Measurements from ENCODE around the gene PDZD2.
"Not testable (repeated sequence)": the region's sequence is repeated elsewhere in the genome, so short reads cannot be mapped to it uniquely, and the experiment has no call there.

The PDZD2 gene

GRCh38 chr5:32057187-32058096 lies 418.5 kb downstream of the PDZD2 start:
- no peak for DNase-seq

DNA sequence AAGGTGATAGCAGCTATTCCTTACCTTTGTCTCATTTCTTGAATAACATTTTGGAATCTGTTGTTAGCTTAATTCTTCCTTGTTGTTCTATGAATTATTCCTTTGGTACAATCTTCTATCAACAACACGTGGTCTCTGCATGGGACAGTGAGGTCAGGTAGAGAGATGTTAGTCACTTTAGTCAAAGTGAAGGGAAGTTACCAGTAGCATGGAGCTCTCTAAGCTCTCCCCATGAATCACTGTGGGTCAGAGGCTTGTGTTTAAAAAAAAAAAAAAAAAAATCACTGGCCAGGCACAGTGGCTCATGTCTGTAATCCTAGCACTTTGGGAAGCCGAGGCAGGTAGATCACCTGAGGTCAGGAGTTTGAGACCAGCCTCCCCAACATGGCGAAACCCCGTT lies 419.2 kb downstream of the PDZD2 start:
- DNase-seq = no peak

GRCh38 chr5:32058997-32059396 lies 420.1 kb downstream of the PDZD2 start:
- DNase-seq = no peak

DNA sequence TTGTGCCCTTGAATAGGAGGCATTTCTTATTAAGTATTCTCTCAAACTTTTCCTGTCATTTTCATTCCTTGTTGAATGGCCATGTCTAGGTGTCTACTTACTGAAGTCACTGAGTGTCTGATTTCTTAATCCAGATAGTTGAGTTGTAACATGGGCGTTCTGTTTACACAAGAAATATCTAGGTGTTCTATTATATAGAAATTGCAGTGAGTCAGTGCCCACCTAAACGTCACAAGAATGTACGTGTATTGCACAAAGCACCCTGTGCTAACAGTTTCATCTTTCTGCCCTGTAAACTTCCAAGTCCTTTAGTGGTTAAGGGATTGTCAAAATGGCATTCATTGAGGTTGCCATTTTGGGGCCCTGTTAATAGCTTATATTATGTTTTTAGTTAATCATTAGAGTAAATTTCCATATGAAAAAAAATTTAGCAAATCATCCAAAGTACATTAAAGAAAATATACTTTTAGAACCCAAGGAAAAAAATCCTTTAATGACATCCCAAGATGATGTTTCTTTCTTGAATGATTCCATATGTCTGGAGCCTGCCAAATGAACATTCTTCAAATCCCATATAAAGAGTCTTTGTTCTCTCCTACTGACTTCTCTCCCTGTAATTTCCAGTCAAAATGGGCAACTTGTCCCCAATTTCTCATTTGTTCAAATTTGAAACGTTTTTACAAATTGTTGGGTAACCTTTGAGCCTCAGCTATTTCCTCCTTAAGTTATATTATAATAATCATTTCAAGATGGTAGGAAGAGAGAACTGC lies 421.0 kb downstream of the PDZD2 start:
- DNase-seq = no peak

DNA sequence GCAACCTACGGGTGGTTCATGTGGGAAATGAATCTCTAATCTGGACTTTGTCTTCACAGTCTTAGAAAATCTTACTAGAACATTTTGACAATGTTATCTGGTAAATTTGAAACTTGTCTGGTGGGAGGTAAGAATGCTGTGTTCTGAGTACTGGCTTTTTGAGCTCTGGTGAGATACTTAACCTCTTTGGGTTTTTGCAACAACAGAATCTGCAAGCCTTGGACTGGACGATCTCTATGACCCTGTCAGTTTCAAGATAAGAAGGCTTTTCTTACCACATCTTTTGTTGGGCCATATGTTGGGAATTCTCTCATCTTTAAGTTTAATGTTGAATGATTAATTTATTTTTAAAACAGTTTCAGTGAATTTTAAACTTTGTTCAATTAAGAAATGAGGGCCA lies 422.3 kb downstream of the PDZD2 start:
- DNase-seq = no peak

DNA sequence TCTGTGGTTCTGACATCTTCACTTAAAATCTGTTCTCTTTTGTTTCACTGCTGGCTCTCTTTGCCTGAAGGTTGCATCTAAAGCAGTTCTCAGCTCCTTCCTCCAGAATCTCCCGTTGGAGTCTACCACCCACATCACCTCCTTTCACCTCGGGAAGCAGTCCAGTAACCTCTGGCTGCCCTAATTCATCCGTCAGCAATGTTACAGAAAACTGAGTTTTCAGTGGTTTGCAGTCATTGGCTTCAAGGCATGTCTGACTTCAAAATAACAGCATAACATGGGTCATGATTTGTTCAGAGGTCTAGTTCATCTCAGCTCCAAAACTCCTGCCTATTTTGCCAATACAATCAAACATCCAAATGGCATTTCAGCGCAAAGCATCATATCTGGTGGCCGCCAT lies 427.5 kb downstream of the PDZD2 start:
- DNase-seq = no peak

GRCh38 chr5:32067774-32068470 lies 429.0 kb downstream of the PDZD2 start:
- no peak for DNase-seq

DNA sequence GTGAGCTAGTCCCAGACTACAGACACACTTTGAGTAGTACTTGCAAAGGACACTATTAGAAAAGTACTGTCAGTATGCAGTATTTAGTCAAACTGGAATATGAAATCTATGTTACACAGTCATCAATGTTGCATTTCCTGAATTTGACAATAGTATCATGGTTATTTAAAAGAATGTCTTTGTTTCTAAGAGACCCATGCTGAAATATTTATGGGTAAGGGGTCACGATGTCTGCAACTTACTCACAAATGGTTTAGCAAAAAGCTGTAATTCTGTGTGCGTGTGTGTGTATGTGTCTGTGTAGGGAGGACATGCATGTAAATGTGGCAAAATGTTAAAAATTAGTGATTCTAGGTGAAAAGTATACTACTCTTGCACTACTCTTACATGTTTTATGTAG lies 429.6 kb downstream of the PDZD2 start:
- DNase-seq = no peak

DNA sequence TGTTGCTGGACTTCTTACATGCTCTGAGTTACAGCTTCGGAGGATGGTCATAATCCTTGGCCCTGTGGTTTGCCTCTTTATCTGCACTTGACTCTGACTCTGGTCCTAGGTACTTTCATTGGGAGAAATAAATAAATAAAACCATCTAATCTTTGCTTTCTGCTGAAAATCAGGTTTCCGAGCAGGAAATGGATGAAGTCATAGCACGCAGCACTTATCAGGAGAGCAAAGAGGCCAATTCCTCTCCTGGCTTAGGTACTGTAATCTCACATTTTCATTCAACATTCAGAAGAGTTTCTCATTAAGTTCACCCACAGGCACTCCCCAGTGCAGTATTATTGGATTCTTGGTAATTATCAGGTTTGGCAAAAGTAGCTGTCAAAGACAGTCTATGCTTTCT lies 430.5 kb downstream of the PDZD2 start:
- no peak for DNase-seq

- DNase-seq = no peak
These were observed 432.5 kb downstream of the PDZD2 start for GRCh38 chr5:32071351-32071944.

DNA sequence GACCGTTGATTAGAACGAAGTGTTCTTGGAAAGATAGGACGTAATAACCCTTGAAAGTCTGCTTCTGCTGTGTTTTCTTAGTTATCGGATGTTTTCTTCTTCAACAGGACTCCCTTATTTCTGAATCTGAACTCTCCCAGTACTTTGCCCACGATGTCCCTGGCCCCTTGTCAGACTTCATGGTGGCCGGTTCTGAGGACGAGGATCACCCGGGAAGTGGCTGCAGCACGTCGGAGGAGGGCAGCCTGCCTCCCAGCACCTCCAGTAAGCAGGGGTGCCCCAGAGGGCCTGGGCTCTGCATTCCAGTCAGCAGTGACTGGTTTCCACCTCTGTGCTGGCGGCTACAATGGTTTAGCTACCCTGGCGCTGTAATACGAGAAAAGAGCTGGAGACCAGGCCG lies 433.1 kb downstream of the PDZD2 start:
- DNase-seq = no peak

- no peak for DNase-seq
These were observed 435.5 kb downstream of the PDZD2 start for GRCh38 chr5:32074401-32074800.

DNA sequence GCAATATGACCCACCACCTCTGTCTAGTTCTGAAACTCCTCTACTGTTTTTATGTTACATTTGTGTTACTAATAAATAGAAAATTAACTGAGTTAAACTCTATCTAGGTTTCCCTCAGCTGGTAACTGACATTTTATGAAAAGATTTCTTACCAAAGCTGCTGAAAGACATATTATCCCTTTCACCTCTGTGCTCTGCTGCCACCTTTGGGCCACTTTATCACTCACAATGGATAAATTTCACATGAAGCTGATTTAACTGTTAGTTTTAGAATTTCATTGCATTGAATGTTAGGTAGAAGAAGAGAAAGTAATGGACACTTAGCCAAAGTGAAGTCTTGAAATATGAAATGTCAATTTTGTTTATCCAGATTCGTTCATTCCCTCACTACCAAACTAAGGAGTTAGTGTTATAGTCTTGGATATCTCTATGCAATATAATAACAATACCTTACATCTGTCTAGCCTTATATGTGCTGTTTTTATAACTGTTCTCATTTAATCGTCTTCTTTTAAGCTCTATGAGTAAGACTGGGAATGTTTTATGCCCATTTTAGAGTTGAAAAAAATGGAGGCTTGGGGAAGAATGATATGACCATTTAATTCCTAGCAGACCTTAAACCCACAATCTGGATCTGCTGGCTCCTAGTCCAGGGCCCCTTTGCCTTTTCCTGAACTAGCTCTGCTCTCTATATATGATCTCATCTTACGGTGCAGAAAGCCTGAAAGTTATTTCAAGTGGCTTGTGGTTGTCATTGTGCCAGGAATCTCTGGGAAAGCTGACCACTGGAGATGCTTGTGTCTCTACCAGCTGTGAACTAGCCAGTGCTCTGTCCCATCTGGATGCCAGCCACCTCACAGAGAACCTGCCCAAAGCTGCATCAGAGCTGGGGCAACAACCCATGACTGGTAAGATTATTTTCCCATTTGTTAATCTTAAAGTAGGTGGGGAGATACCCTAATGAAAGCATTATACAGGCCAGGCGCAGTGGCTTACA lies 438.1 kb downstream of the PDZD2 start:
- no peak for DNase-seq

DNA sequence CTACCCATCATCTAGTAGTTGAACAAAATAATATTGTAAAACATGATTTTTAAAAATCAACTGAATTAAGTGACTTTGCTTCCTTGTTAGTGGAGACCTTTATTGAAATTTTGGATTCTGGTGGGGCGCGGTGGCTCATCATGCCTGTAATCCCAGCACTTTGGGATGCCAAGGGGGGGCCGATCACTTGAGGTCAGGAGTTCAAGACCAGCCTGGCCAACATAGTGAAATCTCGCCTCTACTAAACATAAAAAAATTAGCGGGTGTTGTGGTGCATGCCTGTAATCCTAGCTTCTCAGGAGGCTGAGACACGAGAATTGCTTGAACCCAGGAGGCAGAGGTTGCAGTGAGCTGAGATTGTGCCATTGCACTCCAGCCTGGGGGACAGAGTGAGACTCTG lies 439.9 kb downstream of the PDZD2 start:
- not testable (repeated sequence) for DNase-seq

DNA sequence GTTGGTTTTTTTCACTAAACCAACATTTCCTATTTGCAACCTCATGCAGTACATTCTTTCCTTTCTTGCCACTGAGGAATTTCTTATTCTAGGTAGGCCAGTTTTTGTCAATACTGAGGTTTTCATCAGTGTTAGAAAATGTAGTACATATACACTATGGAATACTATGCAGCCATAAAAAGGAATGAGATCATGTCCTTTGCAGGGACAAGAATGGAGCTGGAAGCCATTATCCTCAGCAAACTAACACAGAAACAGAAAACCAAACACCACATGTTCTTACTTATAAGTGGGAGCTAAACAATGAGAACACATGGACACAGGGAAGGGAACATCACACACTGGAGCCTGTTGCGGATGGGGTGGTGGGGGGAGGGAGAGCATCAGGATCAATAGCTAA lies 441.6 kb downstream of the PDZD2 start:
- not testable (repeated sequence) for DNase-seq

- DNase-seq = no peak
These were observed 443.8 kb downstream of the PDZD2 start for GRCh38 chr5:32082701-32083100.

DNA sequence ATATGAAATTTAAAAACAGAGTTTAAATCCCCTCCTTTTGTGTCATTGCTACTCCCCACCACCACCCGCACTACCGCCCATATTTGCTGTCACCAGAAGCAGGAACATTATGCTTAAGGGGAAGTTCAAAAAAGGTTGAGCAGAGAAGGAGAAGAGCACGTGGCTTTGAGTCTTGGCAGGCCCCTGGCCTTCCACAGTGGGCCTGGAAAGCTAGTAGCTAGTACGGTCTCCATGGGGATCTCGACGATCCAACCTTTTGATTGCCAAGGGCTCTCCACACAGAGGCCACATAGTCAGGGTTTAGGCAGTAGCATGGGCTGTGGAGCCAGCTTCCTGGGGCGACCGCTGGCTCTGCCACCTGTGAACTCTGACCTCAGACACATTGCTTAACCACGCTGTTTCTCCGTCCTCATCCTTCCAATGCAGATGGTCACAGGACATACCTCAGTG lies 445.1 kb downstream of the PDZD2 start:
- DNase-seq = no peak

DNA sequence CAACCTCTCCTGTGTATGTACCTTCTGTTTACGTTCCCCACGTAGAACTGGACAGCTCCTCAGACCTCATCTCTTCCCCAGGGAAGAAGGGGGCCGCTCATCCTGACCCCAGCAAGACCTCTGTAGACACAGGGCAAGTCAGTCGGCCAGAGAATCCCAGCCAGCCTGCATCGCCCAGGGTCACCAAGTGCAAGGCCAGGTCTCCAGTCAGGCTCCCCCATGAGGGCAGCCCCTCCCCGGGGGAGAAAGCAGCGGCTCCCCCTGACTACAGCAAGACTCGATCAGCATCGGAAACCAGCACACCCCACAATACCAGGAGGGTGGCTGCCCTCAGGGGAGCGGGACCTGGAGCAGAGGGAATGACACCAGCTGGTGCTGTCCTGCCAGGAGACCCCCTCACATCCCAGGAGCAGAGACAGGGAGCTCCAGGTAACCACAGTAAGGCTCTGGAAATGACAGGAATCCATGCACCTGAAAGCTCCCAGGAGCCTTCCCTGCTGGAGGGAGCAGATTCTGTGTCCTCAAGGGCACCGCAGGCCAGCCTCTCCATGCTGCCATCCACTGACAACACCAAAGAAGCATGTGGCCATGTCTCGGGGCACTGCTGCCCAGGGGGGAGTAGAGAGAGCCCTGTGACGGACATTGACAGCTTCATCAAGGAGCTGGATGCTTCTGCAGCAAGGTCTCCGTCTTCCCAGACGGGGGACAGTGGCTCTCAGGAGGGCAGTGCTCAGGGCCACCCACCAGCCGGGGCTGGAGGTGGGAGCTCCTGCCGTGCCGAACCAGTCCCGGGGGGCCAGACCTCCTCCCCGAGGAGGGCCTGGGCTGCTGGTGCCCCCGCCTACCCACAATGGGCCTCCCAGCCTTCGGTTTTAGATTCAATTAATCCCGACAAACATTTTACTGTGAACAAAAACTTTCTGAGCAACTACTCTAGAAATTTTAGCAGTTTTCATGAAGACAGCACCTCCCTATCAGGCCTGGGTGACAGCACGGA lies 448.5 kb downstream of the PDZD2 start:
- no peak for DNase-seq

- no peak for DNase-seq
These were observed 449.3 kb downstream of the PDZD2 start for GRCh38 chr5:32088214-32088613.
